ENCODE data around the gene FAM78A. TPM values are rescaled to one million over a fixed set of nuclear protein-coding genes. Genes with fewer than 3 reads are reported as not detected.
"Not testable (repeated sequence)": the region's sequence is repeated elsewhere in the genome, so short reads cannot be mapped to it uniquely, and the experiment has no call there.

Gene FAM78A
- total RNA-seq, 1 experiment from 2014 or later = not detected

DNA sequence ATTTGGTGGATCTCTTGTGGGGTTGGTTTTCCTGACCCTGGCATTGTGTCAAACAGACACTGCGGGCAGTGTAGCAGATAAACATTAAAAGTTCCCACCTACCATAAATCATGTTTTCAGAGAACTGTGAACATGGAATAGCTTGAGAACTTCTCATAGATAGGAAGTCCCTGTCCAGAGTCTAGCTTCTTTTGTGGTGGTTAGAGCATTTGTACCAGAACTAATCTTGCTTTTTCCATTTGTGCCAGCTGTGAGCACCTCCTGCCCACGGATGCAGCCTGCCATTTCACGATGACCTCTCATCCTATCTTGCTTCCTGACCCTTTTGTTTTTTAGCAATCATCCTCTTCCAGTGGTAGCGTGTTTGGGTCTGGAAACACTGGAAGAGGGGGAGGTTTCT, 61.4 kb downstream of the FAM78A start:
- BruUV-seq (replicated peaks) = no TSS peak
- Mint-ChIP-seq H3K9me3 (ENCODE audit: low read depth, unreplicated experiment) (no peaks in the 10 kb centered on the region), H3K27me3 (ENCODE audit: unreplicated experiment) (no peaks in the 10 kb centered on the region), H3K36me3 (ENCODE audit: insufficient read depth, unreplicated experiment) (peaks cover 5% of the 10 kb centered on the region), H3K4me1 (ENCODE audit: low read depth, unreplicated experiment) (no peaks in the 10 kb centered on the region), H3K27ac (ENCODE audit: unreplicated experiment) (no peak overlapping the region), H3K4me3 (ENCODE audit: low read depth, unreplicated experiment) (no peak overlapping the region)
- CTCF ChIA-PET = no interaction called here
- TF ChIP-seq, protein P1, sequence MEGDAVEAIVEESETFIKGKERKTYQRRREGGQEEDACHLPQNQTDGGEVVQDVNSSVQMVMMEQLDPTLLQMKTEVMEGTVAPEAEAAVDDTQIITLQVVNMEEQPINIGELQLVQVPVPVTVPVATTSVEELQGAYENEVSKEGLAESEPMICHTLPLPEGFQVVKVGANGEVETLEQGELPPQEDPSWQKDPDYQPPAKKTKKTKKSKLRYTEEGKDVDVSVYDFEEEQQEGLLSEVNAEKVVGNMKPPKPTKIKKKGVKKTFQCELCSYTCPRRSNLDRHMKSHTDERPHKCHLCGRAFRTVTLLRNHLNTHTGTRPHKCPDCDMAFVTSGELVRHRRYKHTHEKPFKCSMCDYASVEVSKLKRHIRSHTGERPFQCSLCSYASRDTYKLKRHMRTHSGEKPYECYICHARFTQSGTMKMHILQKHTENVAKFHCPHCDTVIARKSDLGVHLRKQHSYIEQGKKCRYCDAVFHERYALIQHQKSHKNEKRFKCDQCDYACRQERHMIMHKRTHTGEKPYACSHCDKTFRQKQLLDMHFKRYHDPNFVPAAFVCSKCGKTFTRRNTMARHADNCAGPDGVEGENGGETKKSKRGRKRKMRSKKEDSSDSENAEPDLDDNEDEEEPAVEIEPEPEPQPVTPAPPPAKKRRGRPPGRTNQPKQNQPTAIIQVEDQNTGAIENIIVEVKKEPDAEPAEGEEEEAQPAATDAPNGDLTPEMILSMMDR (IDR thresholded peaks at IDR 0.05; ENCODE audit: unreplicated experiment) = no peak
- no peak for DNase-seq
- intact Hi-C loops (cut with micrococcal nuclease; ENCODE audit: unreplicated experiment) = no loop called here

DNA sequence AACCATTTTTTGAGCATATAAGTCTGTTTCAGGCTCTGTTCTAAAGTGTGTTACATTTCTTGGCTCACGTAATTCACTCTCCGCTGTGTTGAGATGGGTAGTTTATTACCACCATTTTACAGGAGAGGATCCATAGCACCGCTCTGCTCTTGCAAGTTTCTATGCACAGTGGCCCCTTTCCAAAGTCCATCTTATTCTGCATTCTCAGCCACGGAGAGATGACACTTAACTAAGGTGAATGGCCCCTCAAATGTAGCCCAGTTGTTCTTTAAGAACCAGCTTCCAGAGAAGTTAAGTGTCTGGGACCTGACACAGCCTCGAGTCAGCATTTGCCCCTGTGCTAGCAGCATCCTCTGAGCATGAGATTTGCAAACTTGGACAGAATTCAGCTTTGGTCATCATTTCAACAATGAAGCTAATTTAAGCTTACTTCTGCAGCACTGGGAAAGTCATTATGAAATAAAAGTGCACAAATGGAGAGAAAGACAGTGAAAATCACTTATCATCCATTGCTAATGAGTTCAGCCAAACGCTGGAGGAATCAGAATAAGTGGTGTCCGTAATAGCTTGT, 61.9 kb downstream of the FAM78A start:
- Mint-ChIP-seq H3K4me1 (ENCODE audit: low read depth, unreplicated experiment) (no peaks in the 10 kb centered on the region), H3K9me3 (ENCODE audit: low read depth, unreplicated experiment) (no peaks in the 10 kb centered on the region), H3K27ac (ENCODE audit: unreplicated experiment) (no peak overlapping the region), H3K36me3 (ENCODE audit: insufficient read depth, unreplicated experiment) (peaks cover 5% of the 10 kb centered on the region), H3K27me3 (ENCODE audit: unreplicated experiment) (no peaks in the 10 kb centered on the region), H3K4me3 (ENCODE audit: low read depth, unreplicated experiment) (no peak overlapping the region)
- TF ChIP-seq, protein P1 (IDR thresholded peaks at IDR 0.05; ENCODE audit: unreplicated experiment) = no peak
- intact Hi-C loops (cut with micrococcal nuclease; ENCODE audit: unreplicated experiment) = no loop called here
- CTCF ChIA-PET = no interaction called here
- DNase-seq = no peak
- BruUV-seq (replicated peaks) = no TSS peak

DNA sequence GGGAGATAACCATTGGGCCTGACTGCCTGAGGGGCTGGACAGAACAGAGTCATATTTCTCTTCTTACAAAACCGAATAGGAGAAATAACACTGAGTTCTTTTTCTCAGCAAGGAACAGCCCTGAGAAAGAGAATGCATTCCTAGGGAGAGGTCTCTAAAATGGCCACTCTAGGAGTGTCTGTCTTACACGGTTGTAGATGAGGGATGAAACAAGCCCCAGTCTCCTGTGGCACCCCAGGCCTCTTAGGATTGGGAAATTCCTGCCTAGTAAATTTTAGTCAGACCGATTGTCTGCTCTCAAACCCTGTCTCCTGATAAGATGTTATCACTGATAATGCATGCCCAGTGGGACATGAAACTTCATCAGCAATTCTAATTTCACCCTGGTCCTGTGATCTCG, 64.4 kb downstream of the FAM78A start:
- CTCF ChIA-PET = interaction anchor here (0.6 kb wide), 1 partner anchor 510 kb away, joined by 3 read pairs; no protein-coding TSS in a partner anchor
- H3K9me3 Mint-ChIP-seq (ENCODE audit: low read depth, unreplicated experiment); H3K4me3 Mint-ChIP-seq (ENCODE audit: low read depth, unreplicated experiment); BruUV-seq (replicated peaks); H3K36me3 Mint-ChIP-seq (ENCODE audit: insufficient read depth, unreplicated experiment); H3K4me1 Mint-ChIP-seq (ENCODE audit: low read depth, unreplicated experiment); H3K27me3 Mint-ChIP-seq (ENCODE audit: unreplicated experiment); DNase-seq; H3K27ac Mint-ChIP-seq (ENCODE audit: unreplicated experiment); intact Hi-C loops (cut with micrococcal nuclease; ENCODE audit: unreplicated experiment): not testable (repeated sequence)

Other genes starting within 250 kb of the FAM78A start
- 24.3 and 27.2 TPM in 2 replicates for gene AIF1L, start 180.0 kb downstream of the FAM78A start, total RNA-seq (2022)
- 47.6 and 50.0 TPM in 2 replicates for gene NUP214, start 150.9 kb downstream of the FAM78A start, total RNA-seq (2022)
- gene PLPP7, start 13.2 kb upstream of the FAM78A start, total RNA-seq (2022) = not detected in 2 replicates
- 137 and 143 TPM in 2 replicates for gene PRRC2B, start 117.6 kb upstream of the FAM78A start, total RNA-seq (2022)
- gene POMT1, start 226.4 kb upstream of the FAM78A start, total RNA-seq (2022) = 13.6 and 15.8 TPM in 2 replicates

All from Calu3 (cell line).